GM12801 (cell line): ENCODE data around the gene PAX7.

Source experiments
- TF ChIP-seq, protein P1 (sequence below): IDR thresholded peaks from one replicate; pipeline ENCODE4 v1.5.1; 2011; ENCODE audit warnings: control low read depth; ENCODE audit not compliant: insufficient read length; ENCODE audit errors: extremely low read depth

PAX7 gene

DNA sequence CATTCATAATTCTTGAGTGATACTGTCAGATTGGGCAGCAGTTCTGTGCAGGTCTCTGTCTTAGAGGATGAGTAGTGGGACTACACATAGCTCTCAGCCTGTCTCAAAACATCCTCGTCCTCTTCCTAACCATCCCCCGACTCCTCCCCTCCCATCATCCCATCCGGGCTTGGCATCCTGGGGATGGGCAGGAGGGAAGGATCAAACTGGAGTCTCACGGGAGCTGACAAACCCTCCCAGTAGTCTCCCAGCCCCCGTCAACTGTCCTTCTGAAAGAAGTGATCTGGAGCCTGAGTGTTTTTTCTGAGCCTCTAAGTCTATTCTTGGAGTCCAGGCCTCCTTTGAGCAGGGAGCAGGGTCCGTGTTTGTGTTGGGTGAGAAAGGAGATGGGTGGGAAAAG, 102.0 kb downstream of the PAX7 start:
- TF ChIP-seq, protein P1, sequence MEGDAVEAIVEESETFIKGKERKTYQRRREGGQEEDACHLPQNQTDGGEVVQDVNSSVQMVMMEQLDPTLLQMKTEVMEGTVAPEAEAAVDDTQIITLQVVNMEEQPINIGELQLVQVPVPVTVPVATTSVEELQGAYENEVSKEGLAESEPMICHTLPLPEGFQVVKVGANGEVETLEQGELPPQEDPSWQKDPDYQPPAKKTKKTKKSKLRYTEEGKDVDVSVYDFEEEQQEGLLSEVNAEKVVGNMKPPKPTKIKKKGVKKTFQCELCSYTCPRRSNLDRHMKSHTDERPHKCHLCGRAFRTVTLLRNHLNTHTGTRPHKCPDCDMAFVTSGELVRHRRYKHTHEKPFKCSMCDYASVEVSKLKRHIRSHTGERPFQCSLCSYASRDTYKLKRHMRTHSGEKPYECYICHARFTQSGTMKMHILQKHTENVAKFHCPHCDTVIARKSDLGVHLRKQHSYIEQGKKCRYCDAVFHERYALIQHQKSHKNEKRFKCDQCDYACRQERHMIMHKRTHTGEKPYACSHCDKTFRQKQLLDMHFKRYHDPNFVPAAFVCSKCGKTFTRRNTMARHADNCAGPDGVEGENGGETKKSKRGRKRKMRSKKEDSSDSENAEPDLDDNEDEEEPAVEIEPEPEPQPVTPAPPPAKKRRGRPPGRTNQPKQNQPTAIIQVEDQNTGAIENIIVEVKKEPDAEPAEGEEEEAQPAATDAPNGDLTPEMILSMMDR, result no peak

DNA sequence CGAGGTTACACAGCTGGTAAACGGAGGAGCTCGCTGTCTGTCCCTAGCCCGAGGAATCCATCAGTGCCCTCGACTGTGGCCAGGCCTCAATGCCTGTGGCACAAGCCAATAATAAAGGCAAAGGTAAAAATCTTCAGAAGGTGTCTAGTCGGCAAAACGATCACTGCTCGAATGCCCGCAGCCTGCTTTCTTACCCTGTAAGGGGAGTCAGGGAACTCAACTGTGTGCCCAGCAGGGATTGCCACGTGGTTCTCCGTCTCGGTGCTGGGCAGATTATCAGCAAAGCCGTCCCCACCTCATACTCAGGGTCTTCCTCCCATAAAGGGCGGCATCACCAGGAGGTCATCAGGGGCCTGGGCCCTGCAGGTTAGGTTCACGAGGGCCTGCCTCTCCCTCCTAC, 103.4 kb downstream of the PAX7 start:
- TF ChIP-seq, protein P1, result no peak

DNA sequence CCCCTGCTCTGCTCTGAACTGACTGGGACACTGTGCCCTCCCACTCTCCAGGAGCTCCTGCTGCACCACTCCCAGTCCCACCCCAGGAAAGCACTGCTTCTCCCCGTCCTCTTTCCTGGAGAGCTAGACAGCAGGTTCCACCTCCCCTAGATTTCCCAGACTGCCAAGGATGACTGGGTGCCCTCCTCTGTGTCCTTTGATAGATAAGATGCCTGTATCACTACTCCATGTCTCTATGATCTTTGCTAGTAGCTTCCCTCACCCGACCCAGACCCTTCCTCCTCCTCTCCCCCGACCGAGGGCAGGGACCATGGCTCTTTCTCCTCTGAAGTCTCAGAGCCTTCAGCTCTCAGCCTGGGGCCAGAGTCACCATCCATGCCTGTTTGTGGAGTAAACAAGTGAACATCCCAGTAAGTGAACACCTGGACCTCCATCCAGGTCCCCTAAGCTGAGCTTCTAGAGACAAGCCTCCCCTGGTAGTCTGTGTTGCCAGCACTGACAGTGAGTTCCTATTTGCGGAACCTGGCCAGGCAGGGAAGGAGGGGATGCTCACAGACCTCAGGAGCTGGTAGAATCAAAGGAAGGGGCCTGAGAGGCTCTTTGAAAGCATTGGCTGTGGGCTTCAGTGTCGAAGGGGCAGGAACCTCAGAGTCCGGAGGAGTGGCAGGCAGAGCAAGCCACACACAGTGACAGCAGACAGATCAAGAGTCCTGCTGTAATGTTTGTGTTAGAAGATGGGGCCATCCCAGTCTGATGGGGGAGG, 104.0 kb downstream of the PAX7 start:
- TF ChIP-seq, protein P1, result no peak

DNA sequence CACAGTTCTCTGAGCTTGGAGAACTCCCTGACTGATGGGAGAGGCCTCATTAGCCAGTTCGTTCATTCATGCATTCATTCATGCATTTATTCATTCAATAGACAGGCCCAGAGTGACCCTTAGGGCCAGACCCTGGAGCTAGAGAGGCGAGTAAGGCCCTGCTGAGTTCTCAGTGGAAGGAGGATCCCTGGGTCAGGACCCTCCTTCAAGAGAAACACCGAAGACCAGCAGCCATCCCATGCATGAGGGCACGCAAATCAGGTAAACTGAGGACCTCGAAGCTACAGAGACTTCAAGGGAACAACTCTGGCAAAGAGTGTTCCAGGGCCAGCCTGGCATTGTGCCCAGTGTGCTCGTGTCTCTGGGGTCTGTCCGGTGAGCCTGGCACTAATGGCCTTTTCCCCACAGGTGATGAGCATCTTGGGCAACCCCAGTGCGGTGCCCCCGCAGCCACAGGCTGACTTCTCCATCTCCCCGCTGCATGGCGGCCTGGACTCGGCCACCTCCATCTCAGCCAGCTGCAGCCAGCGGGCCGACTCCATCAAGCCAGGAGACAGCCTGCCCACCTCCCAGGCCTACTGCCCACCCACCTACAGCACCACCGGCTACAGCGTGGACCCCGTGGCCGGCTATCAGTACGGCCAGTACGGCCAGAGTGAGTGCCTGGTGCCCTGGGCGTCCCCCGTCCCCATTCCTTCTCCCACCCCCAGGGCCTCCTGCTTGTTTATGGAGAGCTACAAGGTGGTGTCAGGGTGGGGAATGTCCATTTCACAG, 104.8 kb downstream of the PAX7 start:
- TF ChIP-seq, protein P1, result no peak

DNA sequence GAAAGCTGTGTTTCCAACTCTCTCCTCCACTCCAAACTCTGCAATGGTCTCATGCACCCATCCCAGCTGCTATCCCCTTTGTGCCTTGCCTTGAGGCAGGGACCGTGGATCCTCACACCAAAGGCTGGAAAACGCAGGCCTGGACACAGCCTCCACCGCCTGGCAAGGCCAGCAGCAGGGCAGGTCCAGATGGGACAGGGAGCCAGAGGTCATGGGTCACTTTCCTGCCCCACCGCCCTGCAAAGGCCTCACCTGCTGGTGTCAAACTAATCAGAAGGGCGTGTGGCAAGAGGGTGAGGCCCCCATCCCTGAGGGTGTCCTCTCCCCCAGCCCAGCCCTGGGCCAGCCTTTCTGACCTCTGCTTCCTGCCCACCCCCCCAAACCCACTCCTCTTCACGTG, 106.3 kb downstream of the PAX7 start:
- TF ChIP-seq, protein P1, result no peak

DNA sequence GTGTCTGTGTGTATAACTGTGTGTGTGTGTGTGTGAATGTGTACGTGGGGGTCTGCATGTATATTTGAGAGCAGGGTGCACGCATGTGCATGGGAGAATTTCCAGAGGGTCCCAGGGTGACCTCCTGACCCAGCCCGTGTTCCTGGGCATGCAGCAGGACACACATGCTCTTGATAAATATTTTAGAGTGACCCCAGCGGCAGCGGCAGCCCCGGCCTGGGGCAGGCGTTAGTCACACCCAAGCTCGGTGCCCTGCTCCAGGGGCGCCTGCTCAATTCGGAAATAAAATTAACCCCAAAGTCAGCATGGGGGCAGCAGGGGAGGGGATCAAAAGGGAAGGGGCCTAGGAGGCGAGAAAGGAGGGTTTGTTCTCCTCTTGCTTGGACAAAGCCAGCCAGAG, 107.5 kb downstream of the PAX7 start:
- TF ChIP-seq, protein P1, result no peak

DNA sequence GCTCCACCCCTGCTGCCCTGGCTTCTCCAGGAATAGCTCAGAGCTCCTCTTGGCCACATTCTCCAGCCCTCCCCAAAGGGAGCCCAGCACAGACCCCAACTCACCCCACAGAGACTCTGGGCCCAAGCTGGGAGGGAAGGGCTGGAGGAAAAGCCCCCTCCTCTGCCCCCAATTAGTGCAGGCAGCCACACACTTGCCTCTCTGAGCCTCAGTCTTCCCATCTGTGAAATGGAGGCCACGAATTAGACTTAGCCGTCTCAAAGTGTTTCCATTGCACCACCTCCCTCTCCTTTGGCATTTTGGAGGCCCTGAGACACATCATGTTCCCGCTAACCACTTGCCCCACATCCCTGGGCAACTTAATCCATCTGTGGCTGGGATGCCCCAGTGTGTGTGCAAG, 108.0 kb downstream of the PAX7 start:
- TF ChIP-seq, protein P1, result no peak
